ENCODE measurements around the gene CCDC88B.
"Not testable (repeated sequence)": the region's sequence is repeated elsewhere in the genome, so short reads cannot be mapped to it uniquely, and the experiment has no call there.

CCDC88B gene

GRCh38 chr11:64321026-64321425 is 19.0 kb upstream of the CCDC88B start:
- DNase-seq, result no peak

- DNase-seq, result no peak
Observed at GRCh38 chr11:64321533-64321932, 18.5 kb upstream of the CCDC88B start.

GRCh38 chr11:64322925-64323260 is 17.1 kb upstream of the CCDC88B start:
- DNase-seq, result no peak

GRCh38 chr11:64323373-64323772 is 16.6 kb upstream of the CCDC88B start:
- DNase-seq, result no peak

- not testable (repeated sequence) for DNase-seq
Observed at GRCh38 chr11:64323984-64324383, 16.0 kb upstream of the CCDC88B start.

- DNase-seq, result no peak
Observed at GRCh38 chr11:64324692-64325469, 15.1 kb upstream of the CCDC88B start.

- no peak for DNase-seq
Observed at GRCh38 chr11:64327375-64327774, 12.6 kb upstream of the CCDC88B start.

GRCh38 chr11:64327993-64328392 is 12.0 kb upstream of the CCDC88B start:
- no peak for DNase-seq

- DNase-seq, result no peak
Observed at GRCh38 chr11:64330888-64331287, 9.1 kb upstream of the CCDC88B start.

- peak; percentile 81 for DNase-seq
Observed at GRCh38 chr11:64331569-64332371, 8.2 kb upstream of the CCDC88B start.

- no peak for DNase-seq
Observed at GRCh38 chr11:64333556-64333955, 6.4 kb upstream of the CCDC88B start.

GRCh38 chr11:64334764-64335735 is 5.0 kb upstream of the CCDC88B start:
- DNase-seq, result peak; percentile 67

- DNase-seq, result no peak
Observed at GRCh38 chr11:64337538-64338249, 2.3 kb upstream of the CCDC88B start.

- DNase-seq, result no peak
Observed at GRCh38 chr11:64338716-64339115, 1.3 kb upstream of the CCDC88B start.

GRCh38 chr11:64339286-64339685 is 718 bp upstream of the CCDC88B start:
- no peak for DNase-seq

GRCh38 chr11:64340671-64341335 is 799 bp downstream of the CCDC88B start:
- DNase-seq, result peak; percentile 76

- no peak for DNase-seq
Observed at GRCh38 chr11:64341429-64341828, 1.4 kb downstream of the CCDC88B start.

GRCh38 chr11:64341851-64342791 is 2.1 kb downstream of the CCDC88B start:
- peak; percentile 88 for DNase-seq

GRCh38 chr11:64342869-64343745 is 3.1 kb downstream of the CCDC88B start:
- no peak for DNase-seq
